ENCODE results near the gene HSDL2.
A peak's percentile ranks its signal among the peaks of the same experiment; 100 is the strongest.

The HSDL2 gene

DNA sequence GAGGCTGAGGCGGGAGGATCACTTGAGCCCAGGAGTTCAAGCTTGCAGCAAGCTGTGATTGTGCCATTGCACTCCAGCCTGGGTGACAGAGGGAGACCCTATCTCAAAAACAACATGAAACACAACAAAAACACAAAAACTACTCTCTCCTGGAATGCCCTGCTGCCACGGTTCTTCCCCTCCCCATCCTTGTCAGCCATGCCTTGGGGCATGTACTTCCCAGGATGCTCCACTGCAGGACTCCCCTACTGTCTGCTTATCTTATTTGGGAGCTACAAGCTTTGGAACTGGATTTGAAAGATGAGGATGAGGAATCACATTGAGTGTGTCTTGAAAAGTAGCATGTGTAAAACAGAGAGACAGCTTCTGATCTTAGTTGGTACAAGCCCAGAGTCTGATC, 66.6 kb downstream of the HSDL2 start:
- no peak for DNase-seq (ENCODE audit: low read depth, low spot score)

DNA sequence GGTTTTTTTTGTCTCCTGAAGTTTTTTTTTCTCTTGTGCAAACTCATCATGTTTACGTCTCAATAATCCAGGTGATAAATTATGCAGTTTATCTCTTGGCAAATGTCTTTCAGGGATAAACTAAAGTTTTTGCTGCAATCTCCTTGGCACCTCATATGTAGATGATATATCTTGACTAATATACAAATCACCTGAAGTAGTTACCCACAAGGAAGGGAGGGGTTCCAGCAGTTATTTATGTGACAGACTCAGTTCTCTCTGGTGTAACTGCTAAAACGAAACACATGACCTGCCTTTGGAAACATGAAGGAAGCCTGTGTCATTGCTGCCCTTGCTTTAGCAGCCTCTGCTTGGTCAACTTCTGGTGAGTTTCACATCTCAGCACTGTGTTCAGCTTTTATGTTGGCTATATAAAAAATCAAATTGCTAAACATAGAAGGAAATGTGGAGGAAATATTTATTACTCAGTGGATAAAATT, 67.4 kb downstream of the HSDL2 start:
- peak; percentile 4 for DNase-seq (ENCODE audit: low read depth, low spot score)

DNA sequence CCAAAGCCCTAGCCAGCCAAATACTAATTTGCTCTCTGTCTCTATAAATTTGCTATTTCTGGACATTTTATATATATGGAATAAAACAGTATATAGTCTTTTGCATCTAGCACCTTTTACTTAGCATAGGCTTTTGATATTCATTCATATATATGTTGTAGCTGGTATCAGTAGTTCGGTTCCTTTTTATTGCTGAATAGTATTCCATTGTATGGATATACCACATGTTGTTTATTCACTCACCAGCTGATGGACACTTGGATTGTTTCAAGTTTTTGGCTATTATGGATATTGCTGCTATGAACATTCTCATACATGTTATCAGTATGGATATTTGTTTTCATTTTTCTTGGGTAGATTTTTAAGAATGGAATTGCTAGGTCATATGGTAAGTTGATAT, 82.9 kb downstream of the HSDL2 start:
- DNase-seq (ENCODE audit: low read depth, low spot score) = no peak

GRCh38 chr9:112465352-112465751, 85.4 kb downstream of the HSDL2 start:
- no peak for DNase-seq (ENCODE audit: low read depth, low spot score)

DNA sequence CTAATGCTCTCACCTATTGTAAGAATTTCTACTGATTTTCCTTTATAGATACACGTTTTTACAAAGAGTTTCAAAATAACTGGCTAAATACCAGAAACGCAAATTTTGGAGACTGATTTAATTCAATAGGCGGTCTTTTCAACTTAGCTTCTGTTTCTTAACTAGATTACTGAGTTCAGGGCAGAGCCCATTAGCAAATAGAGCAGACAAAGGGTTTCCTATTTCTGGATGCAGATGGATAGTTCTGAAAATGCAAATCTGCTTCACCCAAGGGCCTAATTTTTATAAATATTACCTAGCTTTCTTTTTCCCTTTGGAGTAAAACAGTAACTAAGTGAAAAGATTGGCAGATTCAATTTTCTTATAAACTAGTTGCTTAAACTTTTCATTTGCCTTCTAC, 93.1 kb downstream of the HSDL2 start:
- no peak for DNase-seq (ENCODE audit: low read depth, low spot score)

DNA sequence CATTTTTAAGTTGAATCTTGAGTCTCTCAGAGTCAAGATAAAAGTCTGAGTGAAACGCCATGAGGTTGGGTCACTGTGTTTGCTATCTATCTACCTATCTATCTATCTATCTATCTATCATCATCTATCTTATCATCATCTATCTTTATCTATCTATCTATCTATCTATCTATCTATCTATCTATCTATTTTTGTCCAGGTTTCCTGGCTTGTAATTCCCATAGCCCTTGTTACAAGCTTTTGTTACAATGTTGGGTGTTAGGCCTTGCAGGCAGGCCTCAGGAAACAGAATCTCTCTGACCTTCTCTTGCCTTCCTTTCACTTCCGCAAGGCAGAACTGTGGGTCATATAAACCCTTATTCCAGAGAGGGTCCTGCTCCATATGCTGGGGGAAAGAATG, 94.1 kb downstream of the HSDL2 start:
- no peak for DNase-seq (ENCODE audit: low read depth, low spot score)

GRCh38 chr9:112475318-112475717, 95.4 kb downstream of the HSDL2 start:
- DNase-seq (ENCODE audit: low read depth, low spot score) = no peak

DNA sequence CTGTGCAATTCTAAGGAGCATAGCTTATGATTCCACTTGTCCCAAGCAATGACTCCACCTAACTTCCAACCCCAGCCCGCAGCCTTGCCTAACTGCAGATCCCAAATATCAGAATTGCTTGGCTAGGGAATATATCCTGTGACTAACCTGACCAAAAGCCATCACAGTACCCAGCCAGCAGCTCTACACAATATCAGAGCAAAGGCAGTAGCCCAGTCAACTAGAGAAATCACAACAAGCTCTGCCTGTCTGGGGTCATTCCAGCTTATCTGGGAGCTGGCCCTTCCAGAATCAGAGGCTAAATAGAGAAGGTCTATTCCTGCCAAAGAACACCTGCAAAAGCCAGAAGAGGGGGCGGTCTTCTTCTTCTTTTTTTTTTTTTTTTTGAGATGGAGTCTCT, 97.4 kb downstream of the HSDL2 start:
- no peak for DNase-seq (ENCODE audit: low read depth, low spot score)

- no peak for DNase-seq (ENCODE audit: low read depth, low spot score)
Observed at GRCh38 chr9:112479221-112479620, 99.3 kb downstream of the HSDL2 start.

- no peak for DNase-seq (ENCODE audit: low read depth, low spot score)
Observed at GRCh38 chr9:112484607-112485006, 104.7 kb downstream of the HSDL2 start.

DNA sequence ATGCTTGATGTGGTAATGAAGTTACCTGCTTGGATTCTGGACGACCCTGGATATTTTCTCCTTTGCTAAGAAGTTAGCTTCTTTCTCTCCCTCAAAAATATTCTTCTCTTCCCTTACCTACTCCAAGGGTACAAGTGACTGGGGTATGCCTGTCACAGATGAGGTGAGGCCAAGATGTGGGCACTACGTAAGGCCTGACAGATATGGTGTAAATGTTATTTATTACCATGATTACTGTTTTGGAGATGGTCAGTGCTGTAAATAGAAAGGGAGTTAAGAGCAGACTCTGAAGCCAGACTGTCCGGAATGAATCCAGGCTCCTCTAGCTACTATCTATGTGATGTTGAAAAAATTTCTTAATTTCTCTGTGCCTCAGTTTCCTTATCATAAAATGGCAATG, 105.7 kb downstream of the HSDL2 start:
- DNase-seq (ENCODE audit: low read depth, low spot score) = no peak

DNA sequence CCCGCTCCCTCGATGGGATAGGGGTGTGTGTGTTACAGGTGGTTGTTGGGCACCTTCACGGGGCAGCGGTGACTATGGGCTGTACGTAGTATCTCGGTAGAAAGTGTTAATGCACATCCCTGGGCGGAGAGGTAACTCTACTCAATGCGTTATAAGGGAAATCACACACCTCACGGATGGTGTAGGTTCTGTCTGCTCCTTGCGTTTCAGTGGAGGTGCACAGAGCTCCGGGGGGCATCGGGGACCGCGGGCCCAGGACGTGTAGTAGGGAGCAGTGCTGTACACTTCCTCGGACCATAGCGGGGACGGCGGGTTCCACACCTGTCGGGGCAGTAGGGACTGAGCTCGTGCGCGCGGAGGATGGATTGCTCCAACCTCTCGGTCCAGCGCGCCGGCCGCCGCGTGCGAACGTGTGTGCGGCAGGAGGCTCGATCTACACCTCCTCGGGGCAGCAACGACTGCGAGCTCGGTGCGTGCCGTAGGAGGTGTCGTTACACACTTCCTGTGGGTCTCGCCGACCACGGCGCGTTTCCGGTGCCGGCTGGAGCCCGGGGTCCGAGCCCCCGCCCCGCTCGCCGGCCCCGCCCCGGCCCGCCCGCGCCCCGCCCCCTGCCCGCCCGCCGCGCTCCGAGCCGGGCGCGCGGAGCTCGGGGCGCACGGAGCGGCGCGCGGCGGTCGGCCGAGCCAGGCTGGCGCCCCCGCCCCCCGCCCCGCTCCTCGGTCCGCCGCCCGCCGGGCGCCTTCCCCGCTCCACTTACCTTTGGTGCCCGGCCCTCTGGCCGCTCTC, 106.5 kb downstream of the HSDL2 start, which contains the start of gene KIAA1958:
Gene KIAA1958, plus strand, starts transcription at position 607 of the 787 bp plus-strand sequence. CDS start 87,254 bp downstream, outside the sequence.
- peak; percentile 92 for DNase-seq (ENCODE audit: low read depth, low spot score)

DNA sequence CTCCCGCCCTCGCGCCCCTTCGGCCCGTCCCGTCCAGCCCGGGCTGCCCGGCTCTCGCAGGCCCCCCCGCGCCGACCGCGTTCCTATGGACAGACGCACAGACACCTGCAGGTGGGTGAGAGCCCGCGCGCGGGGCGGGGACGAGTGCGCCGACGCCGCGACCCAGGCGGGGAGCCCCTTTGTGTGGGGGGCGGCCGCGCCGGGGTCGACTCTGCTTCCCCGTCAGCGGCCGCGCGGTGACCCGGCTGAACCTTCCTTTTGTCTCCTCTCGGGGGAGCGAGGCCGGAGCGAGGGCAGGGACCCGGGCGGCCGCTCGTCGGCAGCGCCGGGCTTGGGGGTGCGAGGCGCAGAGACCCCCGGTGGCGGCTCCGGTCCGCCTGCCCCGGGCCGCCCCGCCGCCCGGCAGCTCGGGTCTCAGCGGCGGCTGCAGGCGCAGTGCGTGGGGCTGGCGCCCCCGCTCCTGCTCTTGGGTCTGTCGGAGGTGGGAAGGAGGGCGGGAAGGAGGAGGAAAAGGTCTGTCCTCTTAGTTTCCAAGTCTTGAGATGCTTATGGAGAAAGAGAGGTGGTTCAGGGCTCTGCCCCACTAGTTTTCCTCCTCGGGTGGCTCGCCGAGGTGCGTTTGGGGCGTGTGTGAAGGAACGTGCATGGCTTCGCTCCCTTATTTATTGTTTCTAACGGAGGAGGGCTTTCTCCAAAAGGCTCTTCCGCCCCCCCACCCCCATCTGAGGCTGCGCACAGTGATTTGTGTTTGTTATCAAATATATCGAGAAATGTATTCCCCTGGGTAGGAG, 107.3 kb downstream of the HSDL2 start:
- peak; percentile 76 for DNase-seq (ENCODE audit: low read depth, low spot score)

GRCh38 chr9:112487799-112488340, 108.0 kb downstream of the HSDL2 start:
- DNase-seq (ENCODE audit: low read depth, low spot score) = peak; percentile 39

DNA sequence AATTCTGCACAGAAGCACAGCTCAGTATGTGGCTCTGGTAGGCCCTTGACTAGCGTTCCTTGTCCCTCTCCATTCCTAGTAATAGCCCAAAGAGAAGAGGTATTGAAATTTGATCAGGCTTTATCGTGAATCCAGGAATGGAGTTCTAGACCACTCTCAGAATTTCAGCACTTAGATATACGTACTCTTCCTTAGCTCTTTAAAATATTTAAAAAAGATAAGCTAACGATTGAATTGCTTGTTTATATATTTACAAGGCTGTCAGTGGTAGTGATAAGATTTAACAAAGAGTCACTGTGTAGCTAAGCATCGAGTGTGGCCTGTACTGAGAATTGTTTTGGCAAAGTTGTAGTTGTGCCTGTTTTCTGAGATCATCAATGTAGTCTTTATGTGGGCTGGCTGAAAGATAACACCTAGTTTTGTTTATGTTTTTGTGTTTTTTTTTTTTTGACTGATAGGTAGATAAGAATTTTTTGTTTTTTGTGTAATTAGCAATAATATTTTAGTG, 109.2 kb downstream of the HSDL2 start:
- DNase-seq (ENCODE audit: low read depth, low spot score) = no peak

DNA sequence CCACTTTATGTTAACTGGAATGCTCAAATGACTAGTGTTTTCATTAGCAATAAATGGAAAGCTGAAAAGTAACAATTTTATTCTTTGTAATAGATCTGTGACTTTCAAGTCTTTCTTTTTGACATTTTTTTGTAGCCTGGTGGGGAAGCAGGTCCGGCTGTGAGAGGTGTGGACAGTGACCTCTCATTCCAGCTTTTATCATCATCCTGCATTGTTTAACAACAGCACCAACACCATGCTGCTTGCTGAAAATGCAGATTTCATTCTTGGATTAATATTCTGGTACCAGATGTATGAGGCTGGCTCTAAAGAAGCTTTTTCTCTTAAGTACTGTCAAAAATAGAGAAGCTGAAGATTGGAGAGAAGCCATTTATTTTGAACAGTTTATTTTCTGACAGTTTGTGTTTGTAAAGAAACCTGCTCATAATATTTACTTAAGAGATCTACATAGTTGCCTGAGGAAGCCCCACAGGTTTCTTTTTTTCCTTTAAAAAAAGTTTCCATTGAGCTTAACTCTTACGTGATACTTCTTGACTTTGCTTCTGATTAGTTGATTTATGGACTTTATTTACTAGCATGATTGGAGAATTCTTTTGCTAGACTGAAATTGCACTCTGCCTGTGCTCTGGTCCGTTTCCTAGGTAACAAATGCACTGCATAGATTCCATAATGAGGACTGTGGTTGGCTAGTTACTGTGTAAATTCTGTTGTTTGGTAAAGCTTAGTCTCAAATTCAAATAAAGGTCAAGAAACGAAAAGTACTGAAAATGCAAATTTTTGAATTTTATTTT, 110.2 kb downstream of the HSDL2 start:
- DNase-seq (ENCODE audit: low read depth, low spot score) = peak; percentile 50

- DNase-seq (ENCODE audit: low read depth, low spot score) = no peak
Observed at GRCh38 chr9:112493393-112494137, 113.7 kb downstream of the HSDL2 start.

- DNase-seq (ENCODE audit: low read depth, low spot score) = no peak
Observed at GRCh38 chr9:112494153-112494552, 114.2 kb downstream of the HSDL2 start.

DNA sequence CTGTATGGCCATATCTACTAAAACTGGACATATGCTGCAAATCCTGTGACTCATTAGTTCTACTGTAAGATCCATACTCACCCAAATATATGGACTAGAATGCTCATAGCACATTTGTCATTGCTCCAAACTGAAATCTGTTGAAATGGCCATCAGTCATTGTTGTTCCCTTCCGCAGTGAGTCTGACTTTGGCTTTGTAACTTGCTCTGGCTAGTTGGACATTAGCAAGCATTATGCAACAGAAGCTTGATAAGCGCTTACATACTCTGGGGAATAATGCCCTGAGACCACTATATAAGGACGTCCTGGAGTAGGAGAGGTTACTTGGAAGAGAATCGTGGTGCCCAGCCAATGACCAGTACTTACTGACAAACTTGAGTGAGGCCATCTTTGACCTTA, 115.7 kb downstream of the HSDL2 start:
- no peak for DNase-seq (ENCODE audit: low read depth, low spot score)

DNA sequence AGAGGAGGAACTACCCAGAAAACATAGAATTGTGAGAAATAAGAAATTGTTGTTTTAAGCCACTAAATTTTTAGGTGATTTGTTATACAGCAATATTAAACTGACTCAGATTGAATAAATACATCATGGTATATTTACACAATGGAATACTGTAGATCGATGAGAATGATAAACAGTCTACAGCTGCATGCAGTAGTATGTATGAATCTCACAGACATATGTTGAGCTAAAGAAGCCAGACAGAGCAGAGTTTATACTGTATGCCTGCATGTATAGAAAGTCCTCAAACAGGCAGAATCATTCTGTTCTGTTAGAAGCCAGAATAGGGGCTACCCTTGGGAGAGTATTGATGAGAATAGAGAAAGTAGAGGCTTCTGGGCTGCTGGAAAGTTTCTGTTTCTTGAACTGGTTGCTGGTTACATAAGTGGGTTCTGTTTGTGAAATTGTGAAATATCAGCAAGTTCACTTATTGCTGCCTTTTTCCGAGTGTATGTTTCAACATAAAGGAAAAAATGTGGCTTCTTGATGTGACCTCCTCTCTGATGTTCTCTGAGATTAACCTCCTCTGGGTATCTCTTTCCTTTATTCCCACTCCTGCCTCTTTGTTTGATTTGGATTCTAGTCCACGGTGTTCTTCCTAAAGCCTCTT, 116.3 kb downstream of the HSDL2 start:
- no peak for DNase-seq (ENCODE audit: low read depth, low spot score)

Measured in astrocyte of the hippocampus (primary cell).